Erythroblast (primary cell): ENCODE data around the gene STRBP.
A peak's percentile ranks its signal among the peaks of the same experiment; 100 is the strongest.
"Not testable (repeated sequence)": the region's sequence is repeated elsewhere in the genome, so short reads cannot be mapped to it uniquely, and the experiment has no call there.

Experiments used
- DNase-seq, 2 experiments: peaks; one replicate each; lab custom pipeline; 2025; lab: John Stamatoyannopoulos, UW
- GATA1 ChIP-seq: IDR thresholded peaks from 2 replicates; pipeline ENCODE4 v1.6.1; 2011; ENCODE audit warnings: low read depth, mild to moderate bottlenecking, control low read depth, low read length, moderate library complexity
- POLR2A ChIP-seq: IDR thresholded peaks from 2 replicates; pipeline ENCODE4 v1.6.1; 2011; ENCODE audit warnings: mild to moderate bottlenecking, low read length

The STRBP gene

GRCh38 chr9:123250504-123250903, 17.9 kb downstream of the STRBP start:
- no peak for TF ChIP-seq POLR2A
- TF ChIP-seq GATA1: no peak

GRCh38 chr9:123249162-123249561, 19.2 kb downstream of the STRBP start:
- DNase-seq: not testable (repeated sequence)

More at GRCh38 chr9:123250504-123250903, 17.9 kb downstream of the STRBP start:
- no peak for DNase-seq

GRCh38 chr9:123248630-123249029, 19.8 kb downstream of the STRBP start:
- no peak for TF ChIP-seq GATA1
- TF ChIP-seq POLR2A: no peak
- no peak for DNase-seq

- TF ChIP-seq GATA1 (no peak), POLR2A (no peak)
- peak in 1 of 2 experiments; percentile 8 for DNase-seq
Measured at GRCh38 chr9:123246534-123246933, 21.9 kb downstream of the STRBP start.

GRCh38 chr9:123239726-123240125, 28.7 kb downstream of the STRBP start:
- TF ChIP-seq GATA1 (no peak), POLR2A (no peak)
- no peak for DNase-seq

- TF ChIP-seq POLR2A: no peak
- DNase-seq: no peak
Measured at GRCh38 chr9:123238365-123238764, 30.0 kb downstream of the STRBP start.

- TF ChIP-seq GATA1 (no peak), POLR2A (no peak)
- no peak for DNase-seq
Measured at GRCh38 chr9:123237220-123237619, 31.2 kb downstream of the STRBP start.

GRCh38 chr9:123235448-123235847, 32.9 kb downstream of the STRBP start:
- DNase-seq: no peak
- TF ChIP-seq GATA1 (no peak), POLR2A (no peak)

- no peak for TF ChIP-seq GATA1
- TF ChIP-seq POLR2A: no peak
- no peak for DNase-seq
Measured at GRCh38 chr9:123234853-123235252, 33.5 kb downstream of the STRBP start.

GRCh38 chr9:123232332-123232731, 36.1 kb downstream of the STRBP start:
- TF ChIP-seq GATA1: no peak

GRCh38 chr9:123231421-123231820, 37.0 kb downstream of the STRBP start:
- DNase-seq: no peak
- TF ChIP-seq POLR2A (no peak), GATA1 (no peak)

More at GRCh38 chr9:123232332-123232731, 36.1 kb downstream of the STRBP start:
- no peak for DNase-seq

- TF ChIP-seq GATA1 (no peak), POLR2A (no peak)
- DNase-seq: no peak
Measured at GRCh38 chr9:123228967-123229366, 39.4 kb downstream of the STRBP start.

GRCh38 chr9:123225995-123226394, 42.4 kb downstream of the STRBP start:
- DNase-seq: peak in 1 of 2 experiments; percentile 16
- TF ChIP-seq POLR2A (no peak), GATA1 (no peak)

GRCh38 chr9:123225374-123225813, 43.0 kb downstream of the STRBP start:
- no peak for TF ChIP-seq GATA1
- TF ChIP-seq POLR2A: no peak
- peak; percentile 40 to 44 for DNase-seq

- DNase-seq: peak in 1 of 2 experiments; percentile 4
- TF ChIP-seq GATA1 (no peak), POLR2A (no peak)
Measured at GRCh38 chr9:123220127-123220526, 48.3 kb downstream of the STRBP start.
